IPS-NIHi11 (cell line): Measurements from ENCODE around the gene PHOX2A.
"Not testable (repeated sequence)": the region's sequence is repeated elsewhere in the genome, so short reads cannot be mapped to it uniquely, and the experiment has no call there.

Experiments used
- DNase-seq: peaks from one replicate; pipeline ENCODE4 v3.0.0; 2012; ENCODE audit warnings: mixed read lengths, low spot score

Gene PHOX2A

DNA sequence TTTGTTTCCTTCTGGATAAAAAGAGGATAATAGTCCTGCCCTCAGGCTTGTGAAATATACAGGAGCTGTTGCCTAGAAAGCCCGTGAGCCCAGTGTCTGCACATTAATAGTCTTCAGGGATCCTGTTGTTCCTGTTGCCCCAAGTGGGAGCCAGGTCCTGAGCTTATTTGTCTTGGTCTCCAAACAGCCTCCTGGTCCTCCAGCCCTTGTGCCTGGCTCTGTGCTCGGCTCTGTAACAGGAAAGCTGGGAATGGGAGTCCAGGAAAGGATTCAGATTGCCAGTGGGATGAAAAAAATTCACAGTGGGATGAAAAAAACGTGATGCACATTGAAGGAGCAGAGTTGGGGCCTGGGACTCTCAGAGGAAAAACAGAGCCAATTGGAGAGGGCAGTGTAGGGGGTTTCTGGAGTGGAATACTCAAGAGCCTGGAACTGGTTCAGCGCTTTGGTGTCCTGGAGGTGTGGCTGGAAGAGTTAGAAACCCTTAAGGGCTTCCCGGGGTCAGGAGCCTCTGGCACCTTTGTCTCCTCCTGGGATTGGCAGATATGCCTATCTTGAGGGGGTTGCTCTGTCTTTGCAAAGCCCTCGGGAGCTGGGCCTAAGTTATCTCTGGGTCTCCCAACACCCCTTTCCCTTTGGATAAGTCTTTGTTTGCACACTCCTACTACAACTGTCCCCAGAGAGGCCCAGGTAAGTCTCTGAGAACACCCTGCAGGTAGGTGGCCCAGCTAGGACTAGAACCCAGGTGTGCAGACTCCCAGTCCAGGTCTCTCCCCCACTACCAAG is 21.7 kb downstream of the PHOX2A start:
- DNase-seq: no peak

- no peak for DNase-seq
These were observed 22.4 kb downstream of the PHOX2A start for GRCh38 chr11:72221386-72222075.

- no peak for DNase-seq
These were observed 23.1 kb downstream of the PHOX2A start for GRCh38 chr11:72220696-72221363.

DNA sequence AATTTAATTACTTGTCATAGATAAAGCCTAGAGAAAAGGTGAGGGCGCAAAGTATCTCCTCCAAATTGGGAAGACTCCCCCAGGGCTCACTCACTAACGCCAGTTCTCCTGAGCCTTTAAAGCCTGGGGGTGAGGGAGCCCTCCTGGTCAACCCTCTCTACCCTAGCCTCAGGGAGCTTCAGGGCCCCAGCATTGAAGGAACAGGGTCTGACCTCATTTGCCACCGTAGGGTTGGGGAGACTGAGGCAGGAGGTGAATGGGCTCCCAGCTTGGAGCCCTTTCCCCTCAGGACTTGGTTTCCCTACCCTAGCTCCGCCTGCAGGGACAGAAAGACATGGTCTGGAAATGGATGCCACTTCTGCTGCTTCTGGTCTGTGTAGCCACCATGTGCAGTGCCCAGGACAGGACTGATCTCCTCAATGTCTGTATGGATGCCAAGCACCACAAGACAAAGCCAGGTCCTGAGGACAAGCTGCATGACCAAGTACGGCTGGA is 25.7 kb downstream of the PHOX2A start:
- DNase-seq: no peak

DNA sequence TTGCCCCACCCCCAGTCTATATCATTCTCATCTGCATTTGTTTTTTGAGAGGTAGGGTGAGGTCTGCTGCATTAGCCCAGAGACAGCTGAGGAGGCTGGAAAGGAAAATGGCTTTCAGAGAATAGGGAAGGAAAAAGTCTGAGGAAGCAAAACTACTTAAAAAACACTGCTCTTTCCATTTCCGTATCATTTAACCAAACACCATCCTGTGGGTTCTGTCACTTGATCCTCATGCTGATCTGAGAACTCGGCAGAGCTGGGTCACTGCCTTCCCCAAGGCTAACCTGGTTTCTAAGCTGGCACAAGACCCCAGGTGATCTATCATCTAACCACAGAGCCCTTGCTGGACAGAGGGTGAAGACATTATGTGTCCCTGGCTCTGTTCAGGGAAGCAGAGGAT is 26.1 kb downstream of the PHOX2A start:
- DNase-seq: no peak

GRCh38 chr11:72216638-72217037 is 27.3 kb downstream of the PHOX2A start, which contains the start of gene FOLR2:
Gene FOLR2, plus strand, starts transcription at chr11:72216794. Its CDS starts 1,791 bp downstream, at chr11:72218585.
- DNase-seq: no peak

- DNase-seq: no peak
These were observed 34.9 kb downstream of the PHOX2A start for GRCh38 chr11:72209101-72209500.

- DNase-seq: no peak
These were observed 35.7 kb downstream of the PHOX2A start for GRCh38 chr11:72208281-72208680.

DNA sequence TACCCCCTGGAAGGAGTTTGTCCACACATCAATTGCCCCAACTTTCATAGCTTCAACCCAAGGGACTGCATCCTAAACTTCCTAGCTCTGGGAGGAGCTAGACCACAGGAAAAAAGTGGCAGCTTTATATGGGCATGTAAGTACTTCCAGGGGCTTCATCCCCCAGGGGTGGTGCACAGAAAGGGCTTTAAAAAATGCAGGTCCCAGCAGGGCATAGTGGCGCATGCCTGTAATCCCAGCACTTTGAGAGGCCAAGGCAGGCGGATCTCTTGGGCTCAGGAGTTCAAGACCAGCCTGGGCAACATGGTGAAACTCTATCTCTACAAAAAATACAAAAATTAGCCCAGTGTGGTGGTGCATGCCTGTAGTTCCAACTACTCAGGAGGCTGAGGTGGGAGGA is 37.2 kb downstream of the PHOX2A start:
- DNase-seq: not testable (repeated sequence)

GRCh38 chr11:72204886-72205285 is 39.1 kb downstream of the PHOX2A start:
- no peak for DNase-seq

DNA sequence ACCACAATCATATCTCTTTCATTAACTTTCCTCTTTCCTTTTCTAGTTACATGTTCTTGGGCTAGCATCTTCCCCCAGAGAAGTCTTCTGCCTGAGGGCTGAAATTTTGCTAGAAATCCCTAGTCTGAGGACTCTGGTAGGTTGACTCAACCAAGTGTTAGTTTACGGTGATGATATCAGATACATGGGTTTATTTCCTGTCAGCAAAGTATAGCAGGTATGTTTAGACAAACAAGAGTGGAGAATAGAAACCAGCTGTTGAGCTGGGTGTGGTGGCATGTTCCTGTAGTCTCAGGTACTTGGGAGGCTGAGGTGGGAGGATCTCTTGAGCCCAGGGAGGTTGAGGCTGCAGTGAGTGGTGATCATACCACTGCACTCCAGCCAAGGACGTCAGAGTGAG is 40.8 kb downstream of the PHOX2A start:
- DNase-seq: no peak

- DNase-seq: no peak
These were observed 41.4 kb downstream of the PHOX2A start for GRCh38 chr11:72202571-72202970.

DNA sequence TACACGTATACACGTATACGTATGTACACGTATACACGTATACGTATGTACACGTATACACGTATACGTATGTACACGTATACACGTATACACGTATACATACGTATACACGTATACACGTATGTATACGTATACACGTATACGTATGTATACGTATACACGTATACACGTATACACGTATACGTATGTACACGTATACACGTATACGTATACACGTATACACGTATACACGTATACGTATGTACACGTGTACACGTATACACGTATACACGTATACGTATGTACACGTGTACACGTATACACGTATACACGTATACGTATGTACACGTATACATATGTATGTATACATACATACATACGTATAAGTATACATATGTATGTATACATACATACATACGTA is 42.5 kb downstream of the PHOX2A start:
- DNase-seq: not testable (repeated sequence)

DNA sequence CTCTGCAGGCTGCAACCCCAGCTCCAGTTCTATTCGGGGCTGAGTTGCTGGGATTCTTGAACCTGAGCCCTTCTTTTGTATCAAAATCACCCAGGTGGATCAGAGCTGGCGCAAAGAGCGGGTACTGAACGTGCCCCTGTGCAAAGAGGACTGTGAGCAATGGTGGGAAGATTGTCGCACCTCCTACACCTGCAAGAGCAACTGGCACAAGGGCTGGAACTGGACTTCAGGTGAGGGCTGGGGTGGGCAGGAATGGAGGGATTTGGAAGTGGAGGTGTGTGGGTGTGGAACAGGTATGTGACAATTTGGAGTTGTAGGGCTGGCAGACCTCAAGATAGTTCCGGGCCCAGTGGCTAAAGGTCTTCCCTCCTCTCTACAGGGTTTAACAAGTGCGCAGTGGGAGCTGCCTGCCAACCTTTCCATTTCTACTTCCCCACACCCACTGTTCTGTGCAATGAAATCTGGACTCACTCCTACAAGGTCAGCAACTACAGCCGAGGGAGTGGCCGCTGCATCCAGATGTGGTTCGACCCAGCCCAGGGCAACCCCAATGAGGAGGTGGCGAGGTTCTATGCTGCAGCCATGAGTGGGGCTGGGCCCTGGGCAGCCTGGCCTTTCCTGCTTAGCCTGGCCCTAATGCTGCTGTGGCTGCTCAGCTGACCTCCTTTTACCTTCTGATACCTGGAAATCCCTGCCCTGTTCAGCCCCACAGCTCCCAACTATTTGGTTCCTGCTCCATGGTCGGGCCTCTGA is 48.3 kb downstream of the PHOX2A start:
- DNase-seq: no peak

DNA sequence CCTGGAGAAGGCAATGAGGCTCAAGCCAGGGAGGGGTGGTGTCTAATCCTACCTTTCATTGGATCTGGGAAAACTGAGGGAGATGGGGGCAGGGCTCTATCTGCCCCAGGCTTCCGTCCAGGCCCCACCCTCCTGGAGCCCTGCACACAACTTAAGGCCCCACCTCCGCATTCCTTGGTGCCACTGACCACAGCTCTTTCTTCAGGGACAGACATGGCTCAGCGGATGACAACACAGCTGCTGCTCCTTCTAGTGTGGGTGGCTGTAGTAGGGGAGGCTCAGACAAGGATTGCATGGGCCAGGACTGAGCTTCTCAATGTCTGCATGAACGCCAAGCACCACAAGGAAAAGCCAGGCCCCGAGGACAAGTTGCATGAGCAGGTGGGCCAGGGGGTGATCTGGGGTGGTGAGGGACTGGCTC is 52.0 kb downstream of the PHOX2A start, which contains the start of gene FOLR1:
TSS of gene FOLR1 (plus strand) at position 180 of the 421 bp plus-strand sequence. CDS start at position 214, 34 bp downstream.
- peak; percentile 80 for DNase-seq

DNA sequence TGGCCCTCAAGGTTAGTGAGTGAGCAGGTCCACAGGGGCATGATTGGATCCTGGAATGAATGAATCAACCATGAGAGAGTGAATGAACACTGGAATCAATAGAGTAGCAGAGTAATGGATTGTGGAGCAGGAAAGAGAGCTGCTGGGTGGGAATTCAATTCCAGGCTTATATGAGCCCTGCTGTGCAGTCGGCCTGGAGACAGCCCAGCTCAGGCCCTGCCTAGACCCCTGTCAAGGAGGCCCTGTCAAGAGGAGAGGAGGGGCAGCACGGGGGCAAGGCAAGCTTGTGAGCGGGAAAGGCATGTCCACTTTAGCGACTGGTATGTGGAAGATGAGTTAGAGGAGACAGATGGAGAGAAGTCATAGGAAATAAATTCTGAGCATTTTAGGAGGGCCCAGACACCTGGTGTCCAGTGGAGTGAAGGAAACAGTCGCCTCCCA is 53.3 kb downstream of the PHOX2A start:
- peak; percentile 13 for DNase-seq

DNA sequence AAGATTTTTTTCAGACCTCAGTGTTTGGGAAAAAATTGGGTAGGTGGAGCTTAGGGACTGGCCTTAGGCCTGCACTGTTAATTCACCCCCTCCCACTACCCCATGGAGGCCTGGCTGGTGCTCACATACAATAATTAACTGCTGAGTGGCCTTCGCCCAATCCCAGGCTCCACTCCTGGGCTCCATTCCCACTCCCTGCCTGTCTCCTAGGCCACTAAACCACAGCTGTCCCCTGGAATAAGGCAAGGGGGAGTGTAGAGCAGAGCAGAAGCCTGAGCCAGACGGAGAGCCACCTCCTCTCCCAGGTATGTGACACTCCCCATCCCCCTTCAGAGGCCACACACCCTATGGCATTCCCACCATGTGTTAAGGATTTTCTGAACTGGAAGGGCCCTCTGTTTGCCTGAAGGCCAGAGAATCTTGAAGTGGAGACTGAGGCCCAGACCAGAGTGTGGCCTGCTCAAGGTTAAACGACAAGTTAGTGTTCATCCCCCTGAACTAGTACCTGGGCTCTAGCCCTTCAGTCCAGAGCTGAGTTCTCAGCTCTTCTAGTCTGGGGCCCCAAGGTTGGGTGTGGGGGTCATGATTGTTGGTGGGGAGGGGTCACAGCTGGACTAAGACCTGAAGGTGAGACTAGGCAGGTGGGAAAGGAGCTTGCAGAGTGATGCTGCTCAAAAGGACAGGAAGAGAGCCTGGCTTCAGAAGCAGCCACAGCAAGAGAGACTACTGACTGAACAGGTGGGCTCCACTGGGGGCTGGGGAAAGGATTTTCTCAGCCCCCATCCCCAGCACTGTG is 54.3 kb downstream of the PHOX2A start:
- peak; percentile 66 for DNase-seq
